ENCODE data around the gene PROZ.

DNA sequence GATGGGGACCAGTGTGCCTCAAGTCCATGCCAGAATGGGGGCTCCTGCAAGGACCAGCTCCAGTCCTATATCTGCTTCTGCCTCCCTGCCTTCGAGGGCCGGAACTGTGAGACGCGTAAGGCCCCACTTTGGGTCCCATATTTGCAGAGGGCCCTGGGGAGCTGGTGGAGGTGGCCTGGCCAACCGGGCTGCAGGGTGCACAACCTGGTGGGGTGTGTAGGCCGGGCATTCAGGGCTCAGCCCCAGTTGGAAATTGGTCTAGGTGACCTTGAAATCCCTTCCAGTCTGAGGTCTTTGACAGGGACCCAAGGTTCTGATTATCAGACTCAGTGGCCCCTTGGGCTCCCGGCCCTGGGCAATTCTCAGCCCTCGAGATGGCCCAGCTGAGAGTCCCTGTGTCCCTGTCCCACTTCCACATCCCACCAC, 44.6 kb upstream of the PROZ start:
- TF ChIP-seq, protein P1, sequence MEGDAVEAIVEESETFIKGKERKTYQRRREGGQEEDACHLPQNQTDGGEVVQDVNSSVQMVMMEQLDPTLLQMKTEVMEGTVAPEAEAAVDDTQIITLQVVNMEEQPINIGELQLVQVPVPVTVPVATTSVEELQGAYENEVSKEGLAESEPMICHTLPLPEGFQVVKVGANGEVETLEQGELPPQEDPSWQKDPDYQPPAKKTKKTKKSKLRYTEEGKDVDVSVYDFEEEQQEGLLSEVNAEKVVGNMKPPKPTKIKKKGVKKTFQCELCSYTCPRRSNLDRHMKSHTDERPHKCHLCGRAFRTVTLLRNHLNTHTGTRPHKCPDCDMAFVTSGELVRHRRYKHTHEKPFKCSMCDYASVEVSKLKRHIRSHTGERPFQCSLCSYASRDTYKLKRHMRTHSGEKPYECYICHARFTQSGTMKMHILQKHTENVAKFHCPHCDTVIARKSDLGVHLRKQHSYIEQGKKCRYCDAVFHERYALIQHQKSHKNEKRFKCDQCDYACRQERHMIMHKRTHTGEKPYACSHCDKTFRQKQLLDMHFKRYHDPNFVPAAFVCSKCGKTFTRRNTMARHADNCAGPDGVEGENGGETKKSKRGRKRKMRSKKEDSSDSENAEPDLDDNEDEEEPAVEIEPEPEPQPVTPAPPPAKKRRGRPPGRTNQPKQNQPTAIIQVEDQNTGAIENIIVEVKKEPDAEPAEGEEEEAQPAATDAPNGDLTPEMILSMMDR (IDR thresholded peaks at IDR 0.05) = no peak
- TF ChIP-seq GABPA (IDR thresholded peaks at IDR 0.05; ENCODE audit: low read depth) (no peak), JUND (IDR thresholded peaks at IDR 0.05) (no peak), CHD2 (IDR thresholded peaks at IDR 0.05; ENCODE audit: low read length, partially characterized antibody) (no peak), YY1 (IDR thresholded peaks at IDR 0.05; ENCODE audit: low read depth) (no peak), RAD21 (IDR thresholded peaks at IDR 0.05; ENCODE audit: low read length) (no peak), POLR2AphosphoS5 (IDR thresholded peaks at IDR 0.05; ENCODE audit: low read depth, low read length) (no peak), SIN3A (IDR thresholded peaks at IDR 0.05; ENCODE audit: borderline replicate concordance, low read depth, low read length) (no peak), RCOR1 (IDR thresholded peaks at IDR 0.05; ENCODE audit: low read length) (no peak)
- TF ChIP-seq, protein P2, sequence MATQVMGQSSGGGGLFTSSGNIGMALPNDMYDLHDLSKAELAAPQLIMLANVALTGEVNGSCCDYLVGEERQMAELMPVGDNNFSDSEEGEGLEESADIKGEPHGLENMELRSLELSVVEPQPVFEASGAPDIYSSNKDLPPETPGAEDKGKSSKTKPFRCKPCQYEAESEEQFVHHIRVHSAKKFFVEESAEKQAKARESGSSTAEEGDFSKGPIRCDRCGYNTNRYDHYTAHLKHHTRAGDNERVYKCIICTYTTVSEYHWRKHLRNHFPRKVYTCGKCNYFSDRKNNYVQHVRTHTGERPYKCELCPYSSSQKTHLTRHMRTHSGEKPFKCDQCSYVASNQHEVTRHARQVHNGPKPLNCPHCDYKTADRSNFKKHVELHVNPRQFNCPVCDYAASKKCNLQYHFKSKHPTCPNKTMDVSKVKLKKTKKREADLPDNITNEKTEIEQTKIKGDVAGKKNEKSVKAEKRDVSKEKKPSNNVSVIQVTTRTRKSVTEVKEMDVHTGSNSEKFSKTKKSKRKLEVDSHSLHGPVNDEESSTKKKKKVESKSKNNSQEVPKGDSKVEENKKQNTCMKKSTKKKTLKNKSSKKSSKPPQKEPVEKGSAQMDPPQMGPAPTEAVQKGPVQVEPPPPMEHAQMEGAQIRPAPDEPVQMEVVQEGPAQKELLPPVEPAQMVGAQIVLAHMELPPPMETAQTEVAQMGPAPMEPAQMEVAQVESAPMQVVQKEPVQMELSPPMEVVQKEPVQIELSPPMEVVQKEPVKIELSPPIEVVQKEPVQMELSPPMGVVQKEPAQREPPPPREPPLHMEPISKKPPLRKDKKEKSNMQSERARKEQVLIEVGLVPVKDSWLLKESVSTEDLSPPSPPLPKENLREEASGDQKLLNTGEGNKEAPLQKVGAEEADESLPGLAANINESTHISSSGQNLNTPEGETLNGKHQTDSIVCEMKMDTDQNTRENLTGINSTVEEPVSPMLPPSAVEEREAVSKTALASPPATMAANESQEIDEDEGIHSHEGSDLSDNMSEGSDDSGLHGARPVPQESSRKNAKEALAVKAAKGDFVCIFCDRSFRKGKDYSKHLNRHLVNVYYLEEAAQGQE (IDR thresholded peaks at IDR 0.05; ENCODE audit: low read depth, low read length) = no peak

Data from SK-N-SH (cell line).